Immature natural killer cell (primary cell): ENCODE results near the gene CUEDC1. TPM values are rescaled to one million over a fixed set of nuclear protein-coding genes. Genes with fewer than 3 reads are reported as not detected.

Source experiments
- DNase-seq, 3 donors: peaks; one replicate each; pipeline ENCODE4 v3.0.0; 2022; ENCODE audit warnings: mixed read lengths in 1 of 3
- H3K27ac Mint-ChIP-seq, 6 donors: one replicate each; pipeline ENCODE4 v1.8.0; 2020; ENCODE audit warnings: mixed read lengths in 6 of 6, mild to moderate bottlenecking in 5 of 6, inconsistent platforms in 4 of 6, moderate library complexity in 3 of 6
- H3K27me3 Mint-ChIP-seq, 3 donors: one replicate each; pipeline ENCODE4 v1.8.0; 2020 to 2021; ENCODE audit warnings: low read depth in 3 of 3, mild to moderate bottlenecking in 3 of 3, mixed read lengths in 3 of 3, moderate library complexity in 3 of 3, inconsistent platforms in 1 of 3
- H3K36me3 Mint-ChIP-seq, 3 donors: one replicate each; pipeline ENCODE4 v1.8.0; 2020; ENCODE audit warnings: mixed read lengths in 3 of 3, inconsistent platforms in 2 of 3, mild to moderate bottlenecking in 2 of 3
- H3K4me1 Mint-ChIP-seq, 2 donors: one replicate each; pipeline ENCODE4 v1.8.0; 2020; ENCODE audit warnings: inconsistent platforms in 2 of 2, mild to moderate bottlenecking in 2 of 2, mixed read lengths in 2 of 2, moderate library complexity in 1 of 2
- H3K4me3 Mint-ChIP-seq, 5 donors: one replicate each; pipeline ENCODE4 v1.8.0; 2020; ENCODE audit warnings: mild to moderate bottlenecking in 5 of 5, mixed read lengths in 5 of 5, inconsistent platforms in 3 of 5, moderate library complexity in 3 of 5
- H3K9me3 Mint-ChIP-seq, 6 donors: one replicate each; pipeline ENCODE4 v1.8.0; 2020; ENCODE audit warnings: mild to moderate bottlenecking in 6 of 6, mixed read lengths in 6 of 6, inconsistent platforms in 4 of 6, moderate library complexity in 3 of 6
- polyA plus RNA-seq, 3 donors: library from polyadenylated mRNA; unstranded; fragments of 300-500 nt; fragmentation: Illumina TruSeq; gene quantifications; one replicate each; pipeline ENCODE4 v1.2.3, GENCODE V29; 2021

Gene CUEDC1, protein sequence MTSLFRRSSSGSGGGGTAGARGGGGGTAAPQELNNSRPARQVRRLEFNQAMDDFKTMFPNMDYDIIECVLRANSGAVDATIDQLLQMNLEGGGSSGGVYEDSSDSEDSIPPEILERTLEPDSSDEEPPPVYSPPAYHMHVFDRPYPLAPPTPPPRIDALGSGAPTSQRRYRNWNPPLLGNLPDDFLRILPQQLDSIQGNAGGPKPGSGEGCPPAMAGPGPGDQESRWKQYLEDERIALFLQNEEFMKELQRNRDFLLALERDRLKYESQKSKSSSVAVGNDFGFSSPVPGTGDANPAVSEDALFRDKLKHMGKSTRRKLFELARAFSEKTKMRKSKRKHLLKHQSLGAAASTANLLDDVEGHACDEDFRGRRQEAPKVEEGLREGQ
- polyA plus RNA-seq, result 1 to 10 TPM in 1 of 3 donors, under 1 TPM in 2; 0.43 to 2.5 (median 0.52) TPM

DNA sequence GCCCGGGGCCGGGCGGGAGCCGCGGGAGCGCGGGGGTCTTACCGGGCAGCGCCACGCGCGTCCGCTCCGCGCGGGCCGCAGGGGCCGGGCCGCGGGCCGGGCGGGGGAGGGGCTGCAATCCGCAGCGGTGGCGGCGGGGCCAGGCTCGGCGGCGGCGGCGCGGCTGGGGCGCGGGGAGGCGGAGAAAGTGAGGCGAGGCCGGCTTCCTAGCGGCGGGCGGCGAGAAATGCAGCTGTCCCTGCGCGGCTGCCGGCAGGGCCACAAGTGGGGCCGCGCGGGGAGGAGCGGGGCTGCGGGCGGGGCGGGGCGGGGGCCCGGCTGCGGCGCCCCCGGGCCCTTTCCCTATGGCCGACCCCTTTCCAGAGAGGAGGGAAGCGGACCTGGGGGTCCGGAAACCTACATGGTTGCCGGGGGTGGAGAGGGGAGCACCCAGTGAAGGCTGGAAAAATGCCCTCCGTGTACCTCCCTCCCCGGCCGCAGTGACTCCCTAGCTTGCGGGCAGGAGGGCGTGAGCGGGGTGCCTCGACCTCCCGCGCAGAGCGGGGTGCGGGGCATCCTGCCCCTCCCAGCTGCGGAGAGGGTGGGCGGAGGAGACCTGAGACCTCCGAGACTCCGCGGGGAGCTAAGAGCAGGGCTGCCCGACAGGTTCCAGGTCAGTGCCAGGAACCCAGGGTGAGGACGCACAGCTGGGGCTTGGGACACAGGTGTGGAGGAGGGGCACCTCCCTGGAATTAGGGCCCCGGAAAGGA is at the start of gene CUEDC1:
Gene CUEDC1 (minus strand): TSS at position 230 of the 749 bp plus-strand sequence. CDS start 69,848 bp downstream, outside the sequence.
- H3K4me1 Mint-ChIP-seq, result peaks cover 27 to 31% of the 10 kb centered on the region in 2 donors
- H3K27ac Mint-ChIP-seq, result peak within 1 kb of the TSS in 3 of 6 donors; percentile 20 to 72 (median 57)
- DNase-seq, result peak; percentile 49 to 62 (median 62)
- peaks cover 0 to 4% (median 0%) of the 10 kb centered on the region in 3 donors for H3K36me3 Mint-ChIP-seq
- peak within 1 kb of the TSS; percentile 77 to 86 (median 83) for H3K4me3 Mint-ChIP-seq
- peaks cover 19 to 28% (median 25%) of the 10 kb centered on the region in 3 donors for H3K27me3 Mint-ChIP-seq
- H3K9me3 Mint-ChIP-seq, result no peaks in the 10 kb centered on the region

DNA sequence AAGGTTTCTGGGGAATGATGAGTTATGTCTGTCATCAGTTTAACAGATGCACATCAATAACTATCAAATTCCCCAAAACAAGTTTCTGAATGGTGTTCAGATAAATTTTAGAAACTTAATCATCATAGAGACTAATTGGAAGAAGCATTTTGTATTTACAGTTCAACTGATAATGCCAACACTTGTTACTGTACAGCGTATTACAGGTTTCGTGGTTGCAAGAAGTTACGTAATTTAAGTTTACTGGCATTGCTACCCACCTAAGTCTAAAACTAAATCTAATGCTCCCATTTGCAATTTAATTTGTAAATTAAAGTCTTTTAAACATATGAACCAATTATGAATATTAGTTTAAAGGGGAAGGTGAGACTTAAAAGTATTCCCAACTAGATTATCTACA is 48.8 kb upstream of the CUEDC1 start:
- peaks cover 13 to 38% (median 21%) of the 10 kb centered on the region in 3 donors for H3K36me3 Mint-ChIP-seq
- DNase-seq, result no peak
- peaks cover 20 to 31% (median 23%) of the 10 kb centered on the region in 3 donors for H3K27me3 Mint-ChIP-seq
- no peak overlapping the region for H3K4me3 Mint-ChIP-seq
- peaks cover 47 to 70% of the 10 kb centered on the region in 2 donors for H3K4me1 Mint-ChIP-seq
- H3K27ac Mint-ChIP-seq, result peak overlapping the region in 3 of 6 donors; percentile 52 to 62 (median 61)
- H3K9me3 Mint-ChIP-seq, result peaks cover 0 to 4% (median 0%) of the 10 kb centered on the region in 6 donors

DNA sequence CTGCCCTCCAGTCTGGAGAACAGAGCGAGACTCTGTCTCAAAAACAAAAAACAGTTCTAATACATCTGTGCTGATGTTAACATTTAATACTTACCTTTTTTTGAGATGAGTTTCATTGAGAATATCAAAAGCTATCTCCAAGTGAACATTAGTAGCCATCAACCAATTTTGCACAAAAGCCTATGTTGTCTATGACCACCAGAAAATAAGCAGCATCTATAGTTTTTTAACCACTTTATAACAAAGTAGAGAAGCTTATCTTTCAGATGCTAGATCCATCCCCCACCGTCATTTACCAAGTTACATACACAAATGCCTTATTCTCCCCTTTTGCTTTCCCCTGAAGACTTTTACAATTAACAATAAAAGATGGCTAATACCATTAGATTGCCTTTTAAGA is 47.8 kb upstream of the CUEDC1 start:
- peaks cover 19 to 26% (median 20%) of the 10 kb centered on the region in 3 donors for H3K27me3 Mint-ChIP-seq
- H3K36me3 Mint-ChIP-seq, result peaks cover 13 to 38% (median 21%) of the 10 kb centered on the region in 3 donors
- peak overlapping the region in 4 of 6 donors; percentile 0 to 80 (median 22) for H3K27ac Mint-ChIP-seq
- DNase-seq, result no peak
- peaks cover 46 to 69% of the 10 kb centered on the region in 2 donors for H3K4me1 Mint-ChIP-seq
- H3K9me3 Mint-ChIP-seq, result peaks cover 0 to 4% (median 0%) of the 10 kb centered on the region in 6 donors
- H3K4me3 Mint-ChIP-seq, result no peak overlapping the region

DNA sequence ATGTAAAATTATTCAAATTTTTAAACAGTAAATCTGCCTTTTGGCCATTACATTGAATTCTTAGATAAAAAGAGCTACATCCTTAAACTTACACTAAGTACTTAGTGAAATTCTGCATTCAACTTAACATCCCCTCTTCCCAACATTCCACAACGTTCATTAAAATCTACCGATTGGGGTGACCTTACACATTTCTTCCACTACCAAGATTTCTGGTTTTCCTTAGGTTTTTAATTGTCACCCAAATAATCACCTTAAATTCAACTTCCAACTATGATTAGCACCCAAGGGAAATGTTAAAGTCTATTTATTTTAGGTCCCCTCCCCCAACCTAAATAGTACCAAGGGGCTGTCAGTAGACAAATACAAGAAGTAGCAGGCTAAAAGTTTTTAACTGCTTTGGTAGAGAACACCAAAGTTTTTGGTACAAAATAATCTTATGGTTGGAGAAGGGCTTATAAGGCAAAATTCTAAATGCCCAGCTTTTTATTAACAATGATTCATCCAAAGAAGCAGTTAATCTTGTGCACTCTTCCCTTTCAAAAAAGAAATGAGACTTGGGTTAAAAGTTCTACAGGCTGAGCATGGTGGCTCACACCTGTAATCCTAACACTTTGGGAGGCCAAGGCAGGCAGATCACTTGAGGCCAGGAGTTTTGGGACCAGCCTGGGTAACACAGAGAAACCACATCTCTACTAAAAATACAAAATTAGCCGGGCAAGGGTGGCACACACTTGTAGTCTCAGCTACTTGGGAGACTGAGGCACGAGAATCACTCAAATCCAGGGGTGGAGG is 47.1 kb upstream of the CUEDC1 start:
- H3K27me3 Mint-ChIP-seq, result peaks cover 13 to 23% (median 17%) of the 10 kb centered on the region in 3 donors
- DNase-seq, result no peak
- H3K27ac Mint-ChIP-seq, result peak overlapping the region in 4 of 6 donors; percentile 27 to 80 (median 63)
- H3K4me1 Mint-ChIP-seq, result peaks cover 40 to 64% of the 10 kb centered on the region in 2 donors
- peaks cover 13 to 38% (median 21%) of the 10 kb centered on the region in 3 donors for H3K36me3 Mint-ChIP-seq
- no peak overlapping the region for H3K4me3 Mint-ChIP-seq
- H3K9me3 Mint-ChIP-seq, result peaks cover 0 to 4% (median 0%) of the 10 kb centered on the region in 6 donors

DNA sequence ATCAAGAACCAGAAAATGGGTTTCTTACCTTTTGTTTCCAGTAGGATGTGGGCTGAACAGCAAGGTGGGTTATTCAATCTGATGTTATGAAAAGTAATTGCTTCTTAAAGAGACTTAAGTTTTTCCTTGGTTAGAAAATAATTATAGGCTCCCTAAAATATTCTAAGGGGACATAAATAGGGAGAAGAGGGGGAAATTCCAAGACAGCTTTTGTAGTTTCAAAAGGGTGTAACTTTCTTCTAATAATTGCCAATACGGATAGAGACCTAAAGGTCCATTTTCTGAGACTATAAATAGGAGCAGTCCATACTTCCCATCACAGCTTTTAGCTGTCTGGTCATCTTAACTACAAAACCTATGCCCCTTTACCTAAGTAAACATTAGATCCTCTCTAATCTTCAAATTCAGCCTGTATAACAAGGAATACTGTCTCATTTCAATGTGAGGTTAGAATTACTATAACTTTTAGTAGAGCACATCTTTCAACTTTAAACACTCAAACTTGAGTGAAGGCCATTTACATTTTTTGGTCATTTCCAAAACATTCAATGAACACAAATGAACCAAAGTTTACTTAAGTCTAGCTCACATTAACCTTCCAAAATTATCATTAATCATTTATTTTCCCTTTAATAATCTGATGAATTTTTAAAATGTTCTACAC is 46.4 kb upstream of the CUEDC1 start:
- Mint-ChIP-seq H3K36me3 (peaks cover 13 to 38% (median 21%) of the 10 kb centered on the region in 3 donors), H3K4me1 (peaks cover 34 to 61% of the 10 kb centered on the region in 2 donors), H3K27ac (peak overlapping the region in 1 of 6 donors; percentile 45), H3K4me3 (no peak overlapping the region), H3K27me3 (peaks cover 6 to 16% (median 9%) of the 10 kb centered on the region in 3 donors), H3K9me3 (peaks cover 0 to 1% (median 0%) of the 10 kb centered on the region in 6 donors)
- DNase-seq, result no peak

DNA sequence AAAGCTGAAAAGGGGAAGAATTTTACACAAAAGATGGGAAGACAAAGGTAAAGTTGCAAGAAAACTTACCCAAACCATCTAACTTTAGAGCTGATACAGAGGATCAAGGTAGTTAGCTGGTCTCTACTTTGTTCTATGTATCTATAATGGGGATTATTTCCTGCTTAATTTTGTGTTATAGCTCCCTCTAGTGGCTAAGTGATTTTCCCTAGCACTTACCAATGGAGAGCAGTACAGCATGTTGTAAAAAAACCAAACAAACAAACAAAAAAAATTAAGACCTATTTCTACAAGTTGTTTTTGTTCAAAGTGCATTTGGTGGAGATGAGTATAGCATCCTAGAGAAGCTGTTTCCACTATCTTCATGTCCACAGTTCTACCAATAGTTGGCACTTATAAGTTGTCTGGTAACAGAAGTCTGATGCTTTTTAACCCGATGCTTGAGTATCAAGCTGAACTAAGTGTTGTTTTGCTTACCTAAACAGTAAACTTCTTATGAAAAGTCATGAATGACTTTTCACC is 44.3 kb upstream of the CUEDC1 start:
- H3K4me3 Mint-ChIP-seq, result no peak overlapping the region
- H3K9me3 Mint-ChIP-seq, result no peaks in the 10 kb centered on the region
- peaks cover 3 to 19% (median 5%) of the 10 kb centered on the region in 3 donors for H3K36me3 Mint-ChIP-seq
- H3K27me3 Mint-ChIP-seq, result no peaks in the 10 kb centered on the region
- peak overlapping the region in 4 of 6 donors; percentile 41 to 75 (median 61) for H3K27ac Mint-ChIP-seq
- H3K4me1 Mint-ChIP-seq, result peaks cover 21 to 50% of the 10 kb centered on the region in 2 donors
- DNase-seq, result peak; percentile 63 to 73 (median 69)

DNA sequence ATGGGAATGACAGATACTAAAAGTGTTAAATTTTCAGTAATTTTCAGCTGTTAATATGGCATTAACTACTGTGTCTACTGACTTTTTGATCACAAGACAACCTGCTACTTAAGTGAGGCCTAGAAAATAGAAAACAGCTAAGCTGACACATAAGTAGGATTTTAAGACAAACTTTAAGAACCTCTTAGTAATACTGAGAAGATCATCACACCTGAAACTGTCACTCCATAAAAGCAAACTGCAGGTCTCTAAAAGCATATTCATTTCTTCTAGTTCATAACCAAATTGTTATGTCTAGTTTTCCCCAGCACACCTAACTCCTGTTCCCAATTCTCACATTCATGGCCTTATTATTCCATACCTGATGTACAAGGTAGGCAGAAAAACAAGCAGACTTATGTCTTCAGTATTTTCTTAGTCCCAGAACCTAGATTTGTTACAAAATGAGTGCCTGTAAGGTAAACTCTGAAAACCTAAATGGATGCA is 43.8 kb upstream of the CUEDC1 start:
- H3K4me1 Mint-ChIP-seq, result peaks cover 18 to 51% of the 10 kb centered on the region in 2 donors

DNA sequence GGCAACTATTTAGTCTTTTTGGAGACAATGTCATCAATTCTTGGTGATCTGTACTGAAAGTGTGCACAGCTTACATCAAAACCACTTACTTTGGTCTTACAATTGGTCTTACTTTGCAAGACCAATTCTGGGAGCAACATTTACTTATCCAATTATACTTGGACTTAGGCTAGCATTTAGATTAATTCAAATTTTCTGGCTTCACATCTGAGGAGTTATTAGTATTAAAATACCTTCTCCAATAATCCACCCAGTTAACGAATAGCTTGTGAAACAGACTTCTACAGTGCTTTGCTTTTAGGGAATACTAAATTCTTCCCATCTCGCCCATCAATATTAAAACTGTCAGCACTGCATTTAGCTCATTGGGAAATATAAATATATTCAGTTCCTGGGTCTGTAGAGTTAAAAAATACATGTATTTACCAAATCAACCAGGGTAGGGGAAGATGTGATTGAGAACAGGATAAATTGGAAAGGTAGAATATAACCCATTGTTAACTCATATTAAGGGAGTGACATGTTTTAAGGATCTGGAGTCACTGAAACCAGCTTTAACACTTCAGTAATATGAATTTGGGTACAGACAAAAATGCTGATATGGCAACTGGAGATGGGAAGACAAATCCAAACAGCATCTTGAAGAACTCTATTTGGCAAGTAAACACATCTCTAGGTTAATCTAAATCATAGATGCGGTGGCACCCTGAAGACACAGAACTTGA is 42.0 kb upstream of the CUEDC1 start:
- DNase-seq, result no peak
- Mint-ChIP-seq H3K4me1 (peaks cover 14 to 37% of the 10 kb centered on the region in 2 donors), H3K36me3 (peaks cover 0 to 2% (median 0%) of the 10 kb centered on the region in 3 donors), H3K27me3 (no peaks in the 10 kb centered on the region), H3K27ac (peak overlapping the region in 4 of 6 donors; percentile 23 to 69 (median 48)), H3K9me3 (no peaks in the 10 kb centered on the region), H3K4me3 (no peak overlapping the region)

More for the DNA sequence above, 43.8 kb upstream of the CUEDC1 start:
- DNase-seq, result no peak
- no peaks in the 10 kb centered on the region for H3K9me3 Mint-ChIP-seq
- peaks cover 3 to 16% (median 5%) of the 10 kb centered on the region in 3 donors for H3K36me3 Mint-ChIP-seq
- no peak overlapping the region for H3K4me3 Mint-ChIP-seq
- H3K27ac Mint-ChIP-seq, result peak overlapping the region in 5 of 6 donors; percentile 41 to 75 (median 59)
- H3K27me3 Mint-ChIP-seq, result no peaks in the 10 kb centered on the region

DNA sequence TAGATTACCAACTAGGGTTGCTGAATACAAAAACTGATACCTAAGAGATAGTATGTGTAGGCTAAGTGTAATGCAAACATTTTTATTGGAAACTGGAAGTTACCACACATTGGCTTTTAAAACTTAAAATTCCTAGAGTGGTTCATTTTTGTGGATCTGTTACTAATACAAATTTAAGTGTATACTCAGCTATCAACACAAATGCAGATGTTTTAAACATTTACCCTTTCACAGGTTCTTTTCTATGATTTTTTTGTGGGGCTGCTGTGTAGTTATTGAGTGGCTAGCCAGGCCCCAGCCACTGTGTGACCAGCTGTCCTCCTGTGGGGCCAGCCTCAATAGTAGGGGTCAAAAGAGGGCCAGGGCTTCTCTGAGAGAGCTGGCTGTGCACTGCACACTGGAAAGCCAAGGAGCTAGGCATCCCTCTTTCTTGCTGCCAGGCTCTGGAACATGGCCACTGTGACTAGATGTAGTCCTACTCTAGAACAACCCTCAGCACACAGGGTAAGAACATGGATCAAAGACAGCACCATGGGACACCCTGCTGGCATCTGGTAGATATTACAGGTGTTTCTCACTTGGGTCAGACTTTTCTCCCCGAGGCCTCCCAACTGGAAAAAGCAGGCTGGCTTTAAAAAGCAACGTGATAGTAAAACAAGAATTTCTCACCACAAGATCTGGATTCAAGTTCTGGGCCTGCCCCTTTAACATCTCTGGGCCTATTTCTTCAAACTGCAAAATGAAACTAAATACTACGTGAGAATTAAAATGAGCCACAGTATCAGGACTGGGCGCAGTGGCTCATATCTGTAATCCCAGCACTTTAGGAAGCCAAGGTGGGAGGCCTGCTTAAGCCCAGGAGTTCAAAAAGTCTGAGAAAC is 40.1 kb upstream of the CUEDC1 start:
- DNase-seq, result peak; percentile 47 to 59 (median 48)
- H3K27ac Mint-ChIP-seq, result peak overlapping the region in 5 of 6 donors; percentile 53 to 81 (median 63)
- H3K36me3 Mint-ChIP-seq, result no peaks in the 10 kb centered on the region
- H3K9me3 Mint-ChIP-seq, result no peaks in the 10 kb centered on the region
- no peak overlapping the region for H3K4me3 Mint-ChIP-seq
- no peaks in the 10 kb centered on the region for H3K27me3 Mint-ChIP-seq
- H3K4me1 Mint-ChIP-seq, result peaks cover 13 to 27% of the 10 kb centered on the region in 2 donors

DNA sequence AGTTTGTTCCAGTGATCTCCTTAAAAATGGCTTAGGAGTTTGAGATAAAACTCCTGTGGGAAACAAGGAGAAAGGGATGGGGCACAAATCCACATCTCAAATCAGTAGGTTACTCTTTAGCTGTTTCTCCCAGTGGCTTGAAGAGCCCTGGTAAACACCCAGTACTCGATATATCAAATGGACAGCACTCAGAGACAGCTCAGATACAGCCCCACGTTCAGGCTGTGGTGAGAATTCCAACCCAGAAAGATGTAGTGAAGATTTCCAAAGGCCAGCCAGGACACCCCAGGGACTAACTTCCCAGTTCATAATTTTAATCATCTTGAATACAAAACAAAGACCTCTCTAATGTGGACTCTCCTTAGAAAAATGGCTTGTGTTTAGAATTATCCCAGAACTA is 39.2 kb upstream of the CUEDC1 start:
- Mint-ChIP-seq H3K36me3 (no peaks in the 10 kb centered on the region), H3K9me3 (no peaks in the 10 kb centered on the region), H3K27me3 (no peaks in the 10 kb centered on the region), H3K4me1 (peaks cover 17 to 29% of the 10 kb centered on the region in 2 donors), H3K27ac (peak overlapping the region in 5 of 6 donors; percentile 17 to 70 (median 40)), H3K4me3 (no peak overlapping the region)
- DNase-seq, result no peak
